Immature natural killer cell (primary cell): ENCODE data around the gene NIPSNAP2. TPM values are rescaled to one million over a fixed set of nuclear protein-coding genes. Genes with fewer than 3 reads are reported as not detected.

ENCODE experiments used
- DNase-seq, 3 donors: peaks; one replicate each; pipeline ENCODE4 v3.0.0; 2022; ENCODE audit warnings: mixed read lengths in 1 of 3
- H3K27ac Mint-ChIP-seq, 6 donors: one replicate each; pipeline ENCODE4 v1.8.0; 2020; ENCODE audit warnings: mixed read lengths in 6 of 6, mild to moderate bottlenecking in 5 of 6, inconsistent platforms in 4 of 6, moderate library complexity in 3 of 6
- H3K27me3 Mint-ChIP-seq, 3 donors: one replicate each; pipeline ENCODE4 v1.8.0; 2020 to 2021; ENCODE audit warnings: low read depth in 3 of 3, mild to moderate bottlenecking in 3 of 3, mixed read lengths in 3 of 3, moderate library complexity in 3 of 3, inconsistent platforms in 1 of 3
- H3K36me3 Mint-ChIP-seq, 3 donors: one replicate each; pipeline ENCODE4 v1.8.0; 2020; ENCODE audit warnings: mixed read lengths in 3 of 3, inconsistent platforms in 2 of 3, mild to moderate bottlenecking in 2 of 3
- H3K4me1 Mint-ChIP-seq, 2 donors: one replicate each; pipeline ENCODE4 v1.8.0; 2020; ENCODE audit warnings: inconsistent platforms in 2 of 2, mild to moderate bottlenecking in 2 of 2, mixed read lengths in 2 of 2, moderate library complexity in 1 of 2
- H3K4me3 Mint-ChIP-seq, 5 donors: one replicate each; pipeline ENCODE4 v1.8.0; 2020; ENCODE audit warnings: mild to moderate bottlenecking in 5 of 5, mixed read lengths in 5 of 5, inconsistent platforms in 3 of 5, moderate library complexity in 3 of 5
- H3K9me3 Mint-ChIP-seq, 6 donors: one replicate each; pipeline ENCODE4 v1.8.0; 2020; ENCODE audit warnings: mild to moderate bottlenecking in 6 of 6, mixed read lengths in 6 of 6, inconsistent platforms in 4 of 6, moderate library complexity in 3 of 6
- polyA plus RNA-seq, 3 donors: library from polyadenylated mRNA; unstranded; fragments of 300-500 nt; fragmentation: Illumina TruSeq; gene quantifications; one replicate each; pipeline ENCODE4 v1.2.3, GENCODE V29; 2021

NIPSNAP2 gene
- polyA plus RNA-seq, 3 donors from 2014 or later = 37.6 to 58.6 (median 54.1) TPM

DNA sequence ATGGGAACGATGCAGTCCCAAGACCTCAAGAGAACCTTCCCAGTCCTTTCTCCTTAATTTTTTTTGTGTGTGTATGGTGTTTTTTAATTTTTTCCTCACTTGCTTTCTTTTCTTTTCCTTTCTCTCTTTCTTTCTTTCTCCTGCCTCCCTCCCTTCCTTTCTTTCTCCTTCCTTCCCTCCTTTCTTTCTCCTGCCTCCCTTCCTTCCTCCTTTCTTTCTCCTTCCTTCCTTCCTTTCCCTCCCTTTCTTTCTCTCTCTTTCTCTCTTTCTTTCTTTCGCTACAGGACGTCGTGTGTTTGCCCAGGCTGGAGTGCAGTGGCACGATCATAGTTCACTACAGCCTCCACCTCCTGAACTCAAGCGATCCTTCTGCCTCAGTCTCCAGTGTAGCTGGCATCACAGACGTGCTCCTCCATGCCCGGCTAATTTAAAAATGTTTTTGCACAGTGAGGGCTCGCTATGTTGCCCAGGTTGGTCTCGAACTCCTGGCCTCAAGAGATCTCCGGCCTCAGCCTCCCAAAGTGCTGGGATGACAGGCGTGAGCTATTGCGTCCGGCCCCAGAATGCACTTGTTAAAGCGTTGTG lies 709 bp upstream of the NIPSNAP2 start:
- no peak for DNase-seq
- Mint-ChIP-seq H3K27ac (peak overlapping the region; percentile 39 to 86 (median 78)), H3K27me3 (peaks cover 2 to 8% (median 3%) of the 10 kb centered on the region in 3 donors), H3K4me1 (peaks cover 27 to 35% of the 10 kb centered on the region in 2 donors), H3K4me3 (peak overlapping the region; percentile 70 to 83 (median 76)), H3K9me3 (no peaks in the 10 kb centered on the region), H3K36me3 (no peaks in the 10 kb centered on the region)

DNA sequence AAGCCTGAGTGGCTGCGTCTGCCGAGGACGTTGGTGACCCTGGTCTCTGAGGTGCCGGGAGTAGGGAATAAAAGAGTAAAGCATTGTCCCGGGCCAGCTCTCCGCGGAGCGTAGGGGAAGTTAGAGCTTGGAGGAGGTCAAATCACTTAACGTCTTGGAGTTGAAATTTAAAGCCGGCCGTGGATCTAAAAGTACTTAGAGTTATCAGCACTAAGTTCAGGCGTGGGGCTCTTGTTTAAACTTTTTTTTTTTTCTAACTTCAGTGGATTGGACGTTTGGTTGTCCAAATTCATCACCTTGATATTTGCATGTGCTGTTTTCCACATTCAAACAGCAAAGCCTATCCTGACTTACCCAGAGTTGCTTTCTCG lies 700 bp downstream of the NIPSNAP2 start:
- Mint-ChIP-seq H3K36me3 (peaks cover 0 to 6% (median 0%) of the 10 kb centered on the region in 3 donors), H3K4me3 (peak overlapping the region; percentile 76 to 87 (median 85)), H3K9me3 (no peaks in the 10 kb centered on the region), H3K27ac (peak overlapping the region; percentile 79 to 92 (median 88)), H3K27me3 (peaks cover 2 to 8% (median 3%) of the 10 kb centered on the region in 3 donors), H3K4me1 (peaks cover 36 to 49% of the 10 kb centered on the region in 2 donors)
- DNase-seq = no peak

DNA sequence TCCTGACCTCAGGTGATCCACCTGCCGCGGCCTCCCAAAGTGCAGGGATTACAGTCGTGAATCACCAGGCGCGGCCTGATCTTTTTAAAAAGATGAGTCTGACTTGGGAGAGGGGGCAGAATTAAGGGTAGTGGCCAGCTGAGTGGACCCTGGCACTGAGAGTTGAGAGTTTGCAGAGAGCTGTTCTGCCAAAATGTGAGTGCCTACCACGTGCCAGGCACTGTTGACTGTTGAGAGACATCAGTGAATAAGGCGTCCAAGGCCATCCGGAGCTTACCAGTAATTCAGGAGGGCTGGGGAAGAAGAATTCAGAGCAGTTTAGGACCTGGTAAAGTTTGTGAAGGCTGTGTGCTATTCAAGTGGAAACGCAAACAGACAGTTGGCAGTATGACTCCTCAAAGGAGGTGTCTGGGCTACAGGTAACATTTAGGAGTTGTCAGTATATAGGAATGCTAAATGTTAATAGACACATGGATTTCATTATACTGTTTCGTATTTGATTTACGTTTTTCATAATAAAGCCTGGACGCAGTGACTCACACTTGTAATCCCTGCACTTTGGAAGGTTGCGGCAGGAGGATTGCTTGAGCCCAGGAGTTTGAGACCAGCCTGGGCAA lies 1.5 kb downstream of the NIPSNAP2 start:
- no peak for DNase-seq
- H3K4me3 Mint-ChIP-seq = peak overlapping the region in 4 of 5 donors; percentile 51 to 87 (median 82)
- peak overlapping the region in 5 of 6 donors; percentile 35 to 92 (median 68) for H3K27ac Mint-ChIP-seq
- peaks cover 0 to 6% (median 3%) of the 10 kb centered on the region in 3 donors for H3K36me3 Mint-ChIP-seq
- H3K4me1 Mint-ChIP-seq = peaks cover 42 to 57% of the 10 kb centered on the region in 2 donors
- H3K9me3 Mint-ChIP-seq = no peaks in the 10 kb centered on the region
- H3K27me3 Mint-ChIP-seq = peaks cover 2 to 8% (median 6%) of the 10 kb centered on the region in 3 donors

DNA sequence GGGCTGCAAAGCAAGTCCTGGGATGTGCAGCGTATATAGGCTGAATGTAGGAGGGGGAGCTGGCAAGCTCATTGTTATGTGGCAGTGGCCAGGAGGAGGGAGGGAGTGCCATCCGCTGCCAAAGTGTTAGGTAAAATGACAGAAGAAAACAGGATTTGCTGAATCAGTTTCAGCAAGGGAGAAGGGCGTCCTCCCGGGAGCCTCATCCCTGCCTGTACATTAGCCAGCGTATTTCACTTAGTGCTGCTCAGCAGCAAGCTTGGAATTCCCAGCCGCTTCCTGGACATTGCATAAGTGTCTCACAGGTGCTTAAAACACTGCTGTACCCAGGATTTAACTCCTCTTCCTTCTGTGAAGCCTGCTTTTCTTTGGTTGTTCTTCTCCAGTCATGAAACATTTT lies 2.5 kb downstream of the NIPSNAP2 start:
- H3K4me1 Mint-ChIP-seq = peaks cover 46 to 66% of the 10 kb centered on the region in 2 donors
- no peaks in the 10 kb centered on the region for H3K9me3 Mint-ChIP-seq
- H3K36me3 Mint-ChIP-seq = peaks cover 0 to 9% (median 3%) of the 10 kb centered on the region in 3 donors
- no peak for DNase-seq
- peak overlapping the region in 2 of 6 donors; percentile 35 to 55 for H3K27ac Mint-ChIP-seq
- H3K4me3 Mint-ChIP-seq = peak overlapping the region in 1 of 5 donors; percentile 19
- H3K27me3 Mint-ChIP-seq = peaks cover 2 to 8% (median 6%) of the 10 kb centered on the region in 3 donors

DNA sequence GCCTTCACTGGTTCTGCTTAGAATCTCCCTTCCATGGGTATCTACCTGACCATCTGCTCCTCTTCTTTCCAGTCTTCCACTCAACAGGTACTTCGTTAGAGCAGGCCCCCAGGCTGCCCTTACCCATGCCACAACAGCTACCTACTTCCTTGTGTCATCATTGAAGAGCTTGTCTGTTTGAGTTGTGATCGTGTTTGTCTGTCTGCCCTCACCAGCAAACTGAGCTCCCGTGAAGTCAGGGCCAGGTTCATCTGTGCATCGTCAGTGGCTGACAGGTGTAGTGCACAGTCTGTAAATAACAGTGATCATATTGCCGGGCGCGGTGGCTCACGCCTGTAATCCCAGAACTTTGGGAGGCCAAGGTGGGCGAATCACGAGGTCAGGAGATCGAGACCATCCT lies 5.0 kb downstream of the NIPSNAP2 start:
- H3K4me3 Mint-ChIP-seq = no peak overlapping the region
- peaks cover 34 to 57% of the 10 kb centered on the region in 2 donors for H3K4me1 Mint-ChIP-seq
- peaks cover 0 to 9% (median 3%) of the 10 kb centered on the region in 3 donors for H3K36me3 Mint-ChIP-seq
- no peak overlapping the region for H3K27ac Mint-ChIP-seq
- no peaks in the 10 kb centered on the region for H3K9me3 Mint-ChIP-seq
- H3K27me3 Mint-ChIP-seq = peaks cover 0 to 6% (median 3%) of the 10 kb centered on the region in 3 donors
- no peak for DNase-seq

DNA sequence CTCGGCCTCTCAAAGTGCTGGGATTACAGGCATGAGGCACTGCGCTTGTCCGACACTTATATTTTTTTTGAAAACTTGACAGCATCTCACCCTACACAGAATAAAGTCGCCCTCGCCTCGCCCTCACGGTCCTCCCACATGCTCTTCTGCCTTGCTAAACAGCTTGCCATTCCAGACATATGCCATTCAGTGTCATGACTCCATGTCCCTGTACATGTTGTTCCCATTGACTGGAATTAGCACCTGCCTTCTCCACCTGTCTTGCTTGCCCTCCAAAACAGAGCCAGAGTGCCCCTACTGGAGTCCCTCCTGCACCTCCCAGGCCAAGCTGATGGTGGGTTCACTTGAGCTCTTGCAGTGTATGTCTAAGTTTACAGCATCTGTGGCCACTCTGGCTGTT lies 6.2 kb downstream of the NIPSNAP2 start:
- Mint-ChIP-seq H3K27ac (peak overlapping the region in 2 of 6 donors; percentile 15 to 32), H3K4me3 (no peak overlapping the region), H3K36me3 (peaks cover 0 to 9% (median 3%) of the 10 kb centered on the region in 3 donors), H3K4me1 (peaks cover 29 to 62% of the 10 kb centered on the region in 2 donors), H3K9me3 (no peaks in the 10 kb centered on the region), H3K27me3 (peaks cover 0 to 6% (median 0%) of the 10 kb centered on the region in 3 donors)
- no peak for DNase-seq

DNA sequence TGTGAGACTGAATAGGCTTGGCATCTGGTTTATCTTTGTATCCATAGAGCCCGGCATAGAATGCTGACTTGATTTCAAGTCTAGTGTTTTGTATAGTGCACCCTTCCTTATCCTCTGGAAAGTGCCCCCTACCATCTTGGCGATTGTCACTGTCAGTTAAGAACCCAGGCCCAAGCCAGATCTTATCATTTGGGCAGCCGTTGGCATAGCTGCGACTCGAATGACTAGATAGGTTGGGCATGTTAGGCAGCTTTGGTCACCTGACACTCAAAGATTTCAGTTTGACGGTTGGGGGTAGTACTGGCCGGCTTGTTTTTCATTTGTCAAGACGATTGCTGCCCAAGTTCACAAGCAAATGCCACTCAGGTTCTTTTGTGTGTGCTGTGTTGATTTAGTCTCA lies 6.6 kb downstream of the NIPSNAP2 start:
- Mint-ChIP-seq H3K4me1 (peaks cover 25 to 57% of the 10 kb centered on the region in 2 donors), H3K36me3 (peaks cover 0 to 9% (median 3%) of the 10 kb centered on the region in 3 donors), H3K27me3 (peaks cover 0 to 4% (median 0%) of the 10 kb centered on the region in 3 donors), H3K9me3 (no peaks in the 10 kb centered on the region), H3K27ac (peak overlapping the region in 2 of 6 donors; percentile 15 to 75), H3K4me3 (no peak overlapping the region)
- DNase-seq = no peak

DNA sequence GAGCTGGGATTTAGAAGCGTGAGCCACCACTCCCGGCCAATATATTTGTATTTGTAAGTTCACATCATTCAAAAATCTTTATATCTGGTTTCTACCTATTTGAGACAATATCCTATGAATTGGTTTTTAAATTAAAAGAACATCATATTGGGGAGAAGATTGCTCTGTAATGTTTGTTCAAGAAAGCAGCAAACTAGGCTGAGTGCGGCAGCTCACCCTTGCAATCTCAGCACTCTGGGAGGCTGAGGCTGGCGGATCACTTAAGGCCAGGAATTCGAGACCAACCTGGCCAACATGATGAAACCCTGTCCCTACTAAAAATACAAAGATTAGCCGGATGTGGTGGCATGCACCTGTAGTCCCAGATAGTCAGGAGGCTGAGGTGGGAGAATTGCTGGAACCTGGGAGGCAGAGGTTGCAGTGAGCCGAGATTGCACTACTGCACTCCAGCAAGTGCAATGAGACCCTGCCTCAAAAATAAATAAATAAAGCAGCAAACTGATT lies 9.4 kb downstream of the NIPSNAP2 start:
- Mint-ChIP-seq H3K4me3 (no peak overlapping the region), H3K27ac (no peak overlapping the region), H3K4me1 (peaks cover 21 to 51% of the 10 kb centered on the region in 2 donors), H3K36me3 (peaks cover 3 to 14% (median 3%) of the 10 kb centered on the region in 3 donors), H3K9me3 (no peaks in the 10 kb centered on the region), H3K27me3 (peaks cover 0 to 3% (median 0%) of the 10 kb centered on the region in 3 donors)
- DNase-seq = no peak

DNA sequence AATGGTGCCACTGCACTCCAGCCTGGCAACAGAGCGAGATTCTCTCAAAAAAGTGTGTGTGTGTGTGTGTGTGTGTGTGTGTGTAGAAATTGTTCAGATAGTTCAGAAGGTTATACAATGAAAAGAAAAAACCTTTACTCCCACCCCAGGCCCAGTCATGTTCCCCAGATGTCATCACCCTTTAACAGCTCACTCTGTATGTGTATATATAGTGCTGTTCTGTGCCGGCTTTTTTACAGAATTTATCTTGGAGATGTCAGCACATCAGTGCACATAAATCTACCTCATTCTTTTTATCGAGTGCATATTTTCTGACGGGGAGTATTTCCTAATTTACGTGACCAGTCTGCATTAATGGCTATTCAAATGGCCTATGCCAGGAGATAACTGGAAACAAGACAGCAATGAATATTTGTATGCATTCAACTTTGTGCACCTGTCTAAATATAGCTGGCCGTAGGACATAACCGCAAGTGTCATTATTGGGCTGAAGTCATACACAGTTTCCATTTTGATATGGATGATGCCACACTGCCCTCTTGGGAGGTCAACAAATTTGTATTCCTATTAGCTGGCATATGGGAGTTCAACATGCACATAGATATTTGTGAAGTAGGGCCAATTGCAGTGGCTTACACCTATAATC lies 11.7 kb downstream of the NIPSNAP2 start:
- DNase-seq = no peak
- Mint-ChIP-seq H3K36me3 (peaks cover 14 to 26% (median 24%) of the 10 kb centered on the region in 3 donors), H3K4me1 (peaks cover 4 to 27% of the 10 kb centered on the region in 2 donors), H3K27ac (no peak overlapping the region), H3K27me3 (peaks cover 0 to 2% (median 0%) of the 10 kb centered on the region in 3 donors), H3K9me3 (no peaks in the 10 kb centered on the region), H3K4me3 (no peak overlapping the region)

DNA sequence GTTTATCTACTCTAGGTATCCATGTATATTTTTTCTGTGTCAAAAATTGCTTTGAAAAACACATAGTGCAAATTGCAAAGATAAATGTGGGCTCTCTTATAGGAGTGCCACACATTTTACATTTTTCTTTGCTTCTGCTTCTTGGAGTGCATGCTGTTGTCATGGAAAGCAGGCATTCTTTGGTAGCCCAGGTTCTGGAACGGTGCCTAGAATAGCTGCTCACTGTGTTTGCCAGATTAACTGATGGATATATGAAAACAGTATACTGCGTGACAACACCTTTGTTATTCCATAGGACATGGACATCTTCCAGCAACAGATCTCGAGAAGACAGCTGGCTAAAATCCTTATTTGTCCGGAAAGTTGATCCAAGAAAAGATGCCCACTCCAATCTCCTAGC lies 13.4 kb downstream of the NIPSNAP2 start:
- Mint-ChIP-seq H3K4me1 (peaks cover 2 to 21% of the 10 kb centered on the region in 2 donors), H3K4me3 (no peak overlapping the region)

DNA sequence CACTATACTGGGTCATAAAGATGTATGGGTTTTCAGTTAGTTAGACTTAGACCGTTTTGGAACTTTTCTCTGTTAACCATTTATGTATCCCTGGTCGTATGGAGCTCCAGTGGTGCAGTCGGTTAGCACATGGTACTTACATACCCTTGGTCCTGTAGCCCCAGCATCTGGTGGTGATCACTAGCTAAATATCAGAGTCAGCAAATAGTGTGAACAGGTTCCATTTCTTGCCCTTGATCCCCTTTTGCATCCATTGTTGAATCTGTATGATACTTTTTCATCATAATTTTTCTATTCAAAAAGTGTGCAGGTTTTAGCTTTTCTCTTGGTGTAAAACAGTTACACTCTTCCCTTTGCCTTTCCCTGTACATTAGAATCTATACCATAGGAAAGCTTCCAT lies 15.9 kb downstream of the NIPSNAP2 start:
- Mint-ChIP-seq H3K9me3 (no peaks in the 10 kb centered on the region), H3K4me1 (peaks cover 2 to 9% of the 10 kb centered on the region in 2 donors), H3K36me3 (peaks cover 21 to 34% (median 32%) of the 10 kb centered on the region in 3 donors), H3K4me3 (no peak overlapping the region), H3K27ac (no peak overlapping the region), H3K27me3 (peaks cover 0 to 2% (median 0%) of the 10 kb centered on the region in 3 donors)
- DNase-seq = no peak

More for the DNA sequence above, 13.4 kb downstream of the NIPSNAP2 start:
- peaks cover 0 to 2% (median 0%) of the 10 kb centered on the region in 3 donors for H3K27me3 Mint-ChIP-seq
- H3K27ac Mint-ChIP-seq = peak overlapping the region in 1 of 6 donors; percentile 52
- no peak for DNase-seq
- H3K9me3 Mint-ChIP-seq = no peaks in the 10 kb centered on the region
- peaks cover 16 to 28% (median 28%) of the 10 kb centered on the region in 3 donors for H3K36me3 Mint-ChIP-seq

DNA sequence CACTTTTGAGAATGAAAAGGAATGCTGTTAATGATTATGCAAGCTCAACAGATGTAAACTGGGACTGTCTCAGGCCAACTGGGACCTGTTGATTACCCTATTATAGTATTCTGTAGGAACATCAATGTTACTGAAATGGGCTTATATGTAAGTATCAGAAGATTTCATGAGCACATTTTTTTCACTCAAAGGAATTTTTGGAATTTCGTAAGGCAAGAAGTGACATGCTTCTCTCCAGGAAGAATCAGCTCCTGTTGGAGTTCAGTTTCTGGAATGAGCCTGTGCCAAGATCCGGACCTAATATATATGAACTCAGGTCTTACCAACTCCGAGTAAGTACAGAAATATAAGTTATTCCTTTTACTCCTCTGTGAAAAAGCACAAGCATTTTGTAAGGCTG lies 19.2 kb downstream of the NIPSNAP2 start:
- Mint-ChIP-seq H3K4me3 (no peak overlapping the region), H3K4me1 (no peaks in the 10 kb centered on the region), H3K27me3 (peaks cover 0 to 3% (median 3%) of the 10 kb centered on the region in 3 donors), H3K27ac (no peak overlapping the region), H3K9me3 (no peaks in the 10 kb centered on the region), H3K36me3 (peaks cover 21 to 34% (median 31%) of the 10 kb centered on the region in 3 donors)
- no peak for DNase-seq

DNA sequence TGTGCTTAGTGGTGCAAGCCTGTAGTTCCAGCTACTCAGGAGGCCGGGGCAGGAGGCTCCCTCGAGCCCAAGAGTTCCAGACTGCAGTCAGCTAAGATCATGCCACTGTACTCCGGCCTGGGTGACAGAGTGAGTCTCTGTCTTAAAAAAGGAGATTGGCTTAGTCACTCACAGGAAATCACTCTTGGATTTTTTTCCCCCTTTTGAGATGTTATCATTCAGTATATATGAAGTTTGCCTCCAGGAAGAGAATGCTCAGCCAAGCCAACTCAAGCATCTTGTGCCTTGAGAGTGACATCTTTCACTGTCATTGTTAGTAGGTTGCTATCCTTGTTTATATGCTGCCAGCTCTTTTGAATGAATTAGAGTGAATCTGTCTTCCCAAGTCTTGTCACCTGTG lies 28.0 kb downstream of the NIPSNAP2 start:
- Mint-ChIP-seq H3K4me1 (no peaks in the 10 kb centered on the region), H3K9me3 (no peaks in the 10 kb centered on the region), H3K4me3 (no peak overlapping the region), H3K36me3 (peaks cover 16 to 36% (median 17%) of the 10 kb centered on the region in 3 donors), H3K27me3 (peaks cover 0 to 2% (median 1%) of the 10 kb centered on the region in 3 donors), H3K27ac (no peak overlapping the region)
- no peak for DNase-seq
